ENCODE data around the gene LMO4.

Gene LMO4

DNA sequence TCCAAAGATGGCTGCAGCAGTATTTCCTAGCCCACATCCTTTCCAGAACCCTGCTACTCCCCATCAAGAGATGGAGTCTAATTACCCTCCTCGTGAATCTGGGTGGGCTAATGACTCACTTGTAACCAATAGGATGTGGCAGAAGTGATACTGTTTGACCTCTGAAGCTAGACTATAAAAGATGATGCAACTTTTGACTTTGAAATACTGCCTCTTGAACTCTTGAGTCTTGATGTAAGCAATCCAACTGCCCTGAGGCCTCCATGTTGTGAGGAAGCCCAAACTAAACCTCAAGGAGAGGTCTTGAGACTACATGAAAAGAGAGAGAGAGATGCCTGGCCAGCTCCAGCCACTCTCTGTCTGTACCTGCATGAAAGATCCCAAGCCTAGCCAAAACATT lies 29.5 kb downstream of the LMO4 start:
- no peak for DNase-seq (ENCODE audit: low read depth)

DNA sequence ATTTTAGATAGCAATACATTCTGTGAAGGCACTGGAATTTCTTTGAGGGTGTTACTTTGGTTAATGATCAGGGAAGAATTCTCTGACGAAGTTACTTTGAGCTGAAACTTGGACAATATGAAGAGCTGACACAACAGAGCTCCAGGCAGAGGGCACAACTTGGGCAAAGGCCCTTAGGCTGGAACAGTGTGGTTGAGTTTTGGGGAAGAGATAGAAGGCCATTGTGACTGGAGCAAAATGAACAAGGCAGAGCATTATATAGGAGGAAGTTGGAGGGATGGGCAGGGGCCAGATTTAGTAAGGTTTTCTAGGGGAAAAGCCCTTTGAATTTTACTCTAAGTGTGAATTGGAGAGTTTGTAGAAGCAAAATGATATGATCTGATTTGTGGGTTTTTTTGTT lies 30.9 kb downstream of the LMO4 start:
- no peak for DNase-seq (ENCODE audit: low read depth)

DNA sequence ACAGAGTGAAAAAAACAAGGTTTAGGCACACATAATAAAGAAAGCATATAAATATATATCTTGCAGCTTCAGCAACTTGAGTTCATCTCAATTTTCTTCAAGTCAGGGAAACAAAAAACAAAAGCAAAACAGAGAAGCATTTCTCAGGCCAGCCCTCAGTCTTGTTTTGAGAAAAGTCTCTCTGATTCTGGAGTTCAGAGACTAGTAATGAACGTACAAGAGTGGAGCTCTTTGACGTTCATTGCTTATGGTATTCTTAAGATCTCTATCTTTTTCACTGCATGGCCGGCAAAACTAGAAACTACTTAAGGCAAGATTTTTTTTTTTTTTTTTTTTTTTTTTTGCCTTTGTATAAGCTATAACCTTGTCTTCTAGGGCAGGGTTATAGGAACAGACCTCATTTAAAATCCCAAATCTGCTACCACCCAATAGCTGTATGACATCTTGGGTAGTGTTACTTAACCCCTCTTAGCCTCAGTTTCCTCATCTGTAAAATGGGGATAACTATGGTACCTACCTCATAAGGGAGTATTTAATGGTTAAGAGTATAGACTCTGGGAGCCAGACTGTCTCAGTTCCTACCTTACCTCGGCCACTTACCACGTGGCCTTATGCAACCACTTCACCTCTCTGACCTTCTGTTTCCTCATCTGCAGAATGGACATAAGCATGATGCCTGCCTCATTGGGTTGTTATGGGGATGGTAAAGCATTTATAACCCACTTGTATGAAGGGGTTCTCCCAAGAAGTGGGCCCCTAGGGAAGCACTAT lies 33.6 kb downstream of the LMO4 start:
- DNase-seq (ENCODE audit: low read depth), result no peak

DNA sequence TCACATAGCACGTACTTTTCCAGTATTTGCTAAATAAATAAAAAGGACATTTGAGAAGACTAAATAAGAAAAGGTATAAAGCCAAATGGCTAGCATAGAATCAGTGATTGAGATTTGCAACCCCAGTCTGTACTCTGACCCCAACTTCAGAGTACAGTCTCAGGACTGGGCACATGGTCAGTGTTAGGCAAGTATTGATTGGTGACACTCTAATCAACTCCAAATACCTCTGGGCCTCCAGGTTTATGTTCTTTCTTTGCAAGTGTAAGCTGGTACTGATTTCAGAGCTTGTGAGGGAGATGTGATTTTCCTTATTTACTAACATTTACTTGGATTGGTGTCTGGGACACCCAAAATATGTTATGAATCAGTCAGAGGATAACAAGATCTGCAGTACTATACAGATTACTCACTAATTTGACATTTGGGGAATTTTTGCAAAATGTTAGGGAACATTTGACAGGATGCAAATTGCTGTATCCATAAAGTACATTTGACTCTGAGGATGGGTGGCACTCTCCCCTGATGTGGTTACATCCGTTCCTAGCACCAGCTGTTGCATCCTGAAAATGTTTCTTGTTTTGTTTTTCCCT lies 34.2 kb downstream of the LMO4 start:
- no peak for DNase-seq (ENCODE audit: low read depth)

DNA sequence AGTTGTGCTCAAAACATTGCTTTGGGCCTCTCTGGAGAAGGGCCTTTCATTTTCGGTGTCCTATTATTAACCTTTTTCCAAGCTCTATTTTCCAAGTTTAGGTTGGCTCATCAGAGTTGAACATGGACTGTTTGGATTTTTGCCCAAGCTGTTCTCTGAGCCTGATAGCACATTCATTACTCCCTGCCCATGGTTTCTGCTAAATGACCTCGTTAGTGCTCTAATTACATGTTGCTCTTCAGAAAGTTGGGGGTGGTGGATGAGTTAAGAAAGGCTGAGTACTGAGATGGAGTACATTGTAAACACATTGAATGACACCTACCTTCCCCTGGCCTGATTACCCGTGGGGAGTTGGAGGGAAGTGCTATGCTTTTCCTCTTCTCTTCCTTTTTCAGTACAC lies 38.9 kb downstream of the LMO4 start:
- DNase-seq (ENCODE audit: low read depth), result no peak

DNA sequence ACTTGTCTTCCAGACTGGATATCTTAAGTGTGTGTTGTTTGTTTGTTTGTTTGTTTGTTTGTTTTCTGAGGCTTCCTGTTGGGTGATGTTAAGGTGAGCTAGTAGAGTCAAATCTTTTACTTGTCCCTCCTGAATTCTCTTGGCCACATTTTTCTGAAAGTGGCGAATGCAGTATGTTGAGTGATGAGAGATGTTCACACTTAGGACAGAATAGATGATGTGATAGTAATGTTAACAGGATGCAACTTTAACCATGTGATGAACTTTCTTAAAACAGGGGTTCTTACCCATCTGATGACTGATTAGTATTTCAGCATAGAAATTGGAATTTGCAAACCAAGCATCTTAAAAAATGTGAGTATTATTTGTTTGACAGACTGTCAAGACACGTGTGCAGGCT lies 40.2 kb downstream of the LMO4 start:
- no peak for DNase-seq (ENCODE audit: low read depth)

DNA sequence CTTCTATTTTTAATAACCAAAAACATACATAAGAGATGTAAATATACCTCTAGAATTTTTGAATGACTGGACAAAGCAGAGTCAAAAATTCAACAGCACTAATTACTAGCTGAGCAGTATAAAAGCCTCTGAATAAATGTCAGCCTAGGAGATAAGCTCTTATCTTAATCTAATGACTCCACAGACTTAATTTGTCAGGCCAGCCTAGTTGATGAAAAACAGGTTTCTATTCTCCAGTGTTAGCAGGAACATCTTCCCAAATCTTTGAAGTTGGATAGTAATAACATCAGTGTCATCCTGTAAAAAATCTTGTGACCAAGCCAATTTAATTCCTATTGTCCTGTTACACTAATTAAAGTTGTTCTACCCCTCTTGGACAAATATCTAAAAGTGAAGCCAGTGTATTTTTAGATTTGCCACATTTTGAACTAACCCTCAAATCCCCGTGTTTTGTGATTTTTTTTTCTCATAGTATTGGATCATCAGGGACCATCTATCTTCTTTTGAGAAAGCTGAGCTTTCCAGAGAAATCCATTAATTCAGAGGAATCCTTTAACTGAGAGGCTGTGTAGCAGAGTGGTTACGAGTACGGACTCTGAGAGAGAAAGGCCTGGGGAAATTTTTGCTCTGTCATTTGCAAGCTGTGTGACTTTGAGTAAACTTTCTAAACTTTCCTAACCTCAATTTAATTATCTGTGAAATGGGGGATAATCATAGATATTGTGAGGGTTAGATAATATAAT lies 41.2 kb downstream of the LMO4 start:
- DNase-seq (ENCODE audit: low read depth), result no peak

DNA sequence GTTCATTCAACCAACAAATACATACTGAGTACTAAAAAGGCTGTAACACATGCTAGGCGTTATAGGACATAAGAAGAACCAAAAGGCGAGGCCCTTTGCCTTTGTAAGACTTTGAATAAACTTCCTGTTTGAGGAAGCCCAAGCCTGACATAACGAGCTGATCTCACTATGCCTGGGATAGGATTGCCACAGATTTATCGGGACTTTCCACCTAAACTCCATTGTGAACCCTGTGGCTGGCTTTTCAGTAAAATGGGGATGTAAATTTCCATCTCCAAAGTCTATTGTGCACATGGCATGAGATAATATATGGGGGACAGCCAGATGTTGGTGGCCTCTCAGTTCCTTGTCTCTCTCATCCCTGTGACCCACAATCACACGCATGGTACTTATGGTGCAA lies 41.9 kb downstream of the LMO4 start:
- no peak for DNase-seq (ENCODE audit: low read depth)

DNA sequence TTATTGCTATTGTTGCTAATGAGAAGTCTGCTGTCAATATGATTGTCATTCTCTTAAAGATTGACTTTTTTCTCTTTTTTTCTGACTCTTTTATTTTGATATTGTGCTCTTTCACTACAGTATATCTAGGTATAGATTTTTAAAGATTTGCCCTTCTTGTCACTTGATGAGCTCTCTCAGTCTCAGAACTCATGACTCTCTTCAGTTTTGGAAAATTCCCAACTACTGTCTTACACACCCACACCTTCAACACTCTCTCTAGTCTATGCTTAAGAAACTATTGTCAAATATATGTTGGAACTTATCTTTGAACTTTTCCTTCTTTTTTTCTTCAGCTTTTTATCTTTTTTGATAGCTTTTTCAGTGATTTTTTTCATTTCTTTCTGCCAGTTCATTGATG lies 50.6 kb downstream of the LMO4 start:
- DNase-seq (ENCODE audit: low read depth), result no peak

DNA sequence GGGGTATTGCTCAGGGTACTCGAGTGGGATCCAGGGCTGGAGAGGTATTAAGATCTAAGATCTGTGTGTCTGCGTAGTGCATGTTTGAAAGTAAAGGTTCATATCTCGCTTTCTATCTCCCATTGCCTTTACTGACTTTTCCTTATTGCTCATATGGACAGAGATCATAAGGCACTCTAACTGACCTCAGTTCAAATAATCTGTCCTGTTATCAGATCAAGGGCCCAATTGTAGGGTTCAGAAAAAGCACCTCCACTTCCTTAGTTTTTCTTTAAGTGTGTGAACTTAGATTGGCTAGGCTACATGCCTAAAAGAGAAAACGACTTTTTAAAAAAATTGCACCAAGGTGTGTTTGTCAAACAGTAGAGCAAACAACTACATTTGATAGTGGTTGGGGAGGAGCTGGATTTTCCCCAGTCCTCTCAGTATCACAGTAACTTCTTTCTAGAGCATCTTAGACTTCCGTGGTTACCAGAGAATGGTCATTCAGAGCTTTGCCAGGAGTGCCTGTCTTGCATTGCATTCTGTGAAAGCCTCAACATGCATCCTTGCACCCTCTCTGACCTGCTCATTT lies 57.6 kb downstream of the LMO4 start:
- DNase-seq (ENCODE audit: low read depth), result no peak

DNA sequence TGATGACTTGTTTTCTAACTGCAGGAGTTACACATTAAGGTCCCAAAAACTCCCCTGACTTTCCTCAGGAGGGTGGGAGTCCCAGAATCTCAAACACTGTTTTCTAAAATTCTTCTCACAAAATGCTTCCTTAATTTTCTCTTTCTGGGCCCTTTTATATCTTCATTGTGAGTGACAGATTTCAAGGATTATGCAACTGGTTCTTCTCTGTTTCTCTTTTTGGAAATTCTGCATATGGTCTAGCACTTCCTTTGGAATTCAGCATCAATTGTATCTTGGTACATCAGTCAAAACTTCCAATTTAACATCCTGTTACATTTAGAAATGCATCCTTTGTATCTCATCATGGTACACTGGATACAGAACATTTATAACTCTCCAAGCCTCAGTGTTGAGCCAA lies 59.7 kb downstream of the LMO4 start:
- DNase-seq (ENCODE audit: low read depth), result no peak

DNA sequence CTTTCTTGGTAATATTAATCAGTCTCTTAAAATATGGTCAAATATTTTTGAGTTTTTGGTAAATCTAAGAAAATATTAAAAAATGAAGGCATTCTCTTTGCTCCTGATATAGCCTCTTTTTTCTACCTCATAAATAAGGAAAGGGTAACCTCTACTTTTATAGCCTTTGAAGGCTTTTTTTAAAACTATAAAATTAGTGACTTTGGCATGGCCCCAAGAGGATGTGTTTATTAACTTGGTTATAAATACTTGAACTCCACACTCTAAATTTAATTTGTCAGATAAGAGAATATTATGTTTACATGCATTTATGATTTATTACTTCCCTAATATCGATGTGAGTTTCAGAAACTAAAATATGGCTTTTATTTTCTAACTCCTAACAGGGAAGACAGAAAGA lies 60.3 kb downstream of the LMO4 start:
- no peak for DNase-seq (ENCODE audit: low read depth)

DNA sequence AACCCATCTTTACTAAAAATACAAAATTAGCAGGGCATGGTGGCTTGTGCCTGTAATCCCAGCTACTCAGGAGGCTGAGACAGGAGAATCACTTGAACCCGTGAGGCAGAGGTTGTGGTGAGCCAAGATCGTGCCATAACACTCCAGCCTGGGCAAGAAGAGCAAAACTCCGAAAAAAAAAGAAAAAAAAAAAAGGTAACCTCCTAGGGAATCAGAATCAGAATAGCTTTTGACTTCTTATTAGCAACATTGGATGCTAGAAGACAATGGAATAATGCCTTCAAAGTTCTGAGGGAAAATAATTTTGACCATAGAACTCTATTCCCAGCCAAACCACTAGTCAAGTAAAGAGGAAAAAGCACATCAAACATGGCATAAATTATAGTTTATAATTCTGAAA lies 60.9 kb downstream of the LMO4 start:
- no peak for DNase-seq (ENCODE audit: low read depth)

DNA sequence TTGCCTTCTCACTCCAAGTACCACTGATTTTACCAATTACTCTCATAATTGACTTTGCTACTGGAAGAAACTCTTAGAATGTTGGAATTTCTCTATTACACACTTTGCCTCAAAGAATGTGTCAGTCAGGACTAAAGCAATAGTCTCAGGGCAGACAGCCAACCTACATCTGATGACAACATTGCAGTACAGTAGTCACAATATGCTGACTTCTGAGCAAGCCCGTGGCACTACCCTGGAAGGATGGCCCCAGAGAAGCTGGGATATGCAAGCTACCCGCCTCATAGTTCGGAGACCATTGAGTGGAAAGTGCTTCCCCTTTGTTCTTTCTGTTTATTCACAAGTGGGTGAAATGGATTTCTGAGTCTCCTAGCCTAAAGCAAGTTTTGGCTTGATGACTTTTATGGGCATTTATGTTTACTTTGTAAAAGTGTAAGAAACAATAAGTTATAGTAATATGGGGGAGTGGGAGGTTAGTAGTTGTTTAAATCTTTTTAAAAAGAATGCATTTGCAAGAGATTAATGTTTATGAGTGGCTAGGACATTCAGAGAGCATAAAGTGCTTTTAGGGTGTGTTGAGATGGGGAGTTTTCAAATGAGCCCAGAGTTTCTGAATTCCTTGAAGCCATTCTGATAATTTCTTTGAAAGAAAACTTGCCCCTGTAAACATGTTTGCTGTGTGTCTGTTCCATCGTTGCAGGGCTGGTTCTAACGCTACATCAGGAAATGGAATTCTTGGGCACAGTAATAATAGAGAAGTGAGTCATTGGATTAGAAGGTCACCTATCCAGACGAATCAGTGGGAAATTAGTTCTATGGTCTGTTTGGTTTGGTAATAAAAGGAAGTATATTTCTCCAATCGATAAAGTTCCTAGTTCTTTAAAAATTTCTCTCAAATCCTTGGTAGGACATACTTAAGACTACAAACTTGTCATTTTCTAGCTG lies 63.8 kb downstream of the LMO4 start:
- no peak for DNase-seq (ENCODE audit: low read depth)

DNA sequence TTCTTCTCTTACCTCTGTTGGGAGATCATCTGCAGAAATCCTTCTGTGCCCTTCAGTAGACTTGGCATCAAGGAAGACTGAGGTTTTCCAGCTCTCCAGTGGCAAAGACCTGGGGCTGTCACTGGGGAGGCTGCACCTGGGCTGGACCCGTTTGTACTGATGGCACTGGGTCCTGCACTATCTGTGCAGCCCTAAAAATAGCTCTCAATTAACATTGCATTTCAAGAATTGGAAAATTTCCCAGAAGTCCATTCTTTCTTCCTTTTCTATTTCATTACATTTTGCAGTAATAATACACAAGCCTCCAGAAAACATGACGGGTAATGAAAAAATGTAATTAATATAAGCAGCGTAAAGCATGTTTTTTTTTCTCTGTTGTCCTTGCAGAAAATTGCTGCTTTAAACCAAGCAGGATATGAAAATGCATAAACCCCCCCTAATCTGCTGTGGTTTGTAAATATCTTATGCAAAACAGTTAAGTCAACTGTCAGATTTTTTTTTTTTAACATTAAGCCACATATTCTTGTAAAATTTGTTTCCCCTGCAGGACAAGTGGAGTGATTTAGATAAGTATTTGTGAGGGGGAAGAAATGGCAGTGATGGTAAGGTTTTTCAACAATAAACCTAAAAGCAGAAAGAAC lies 64.9 kb downstream of the LMO4 start:
- DNase-seq (ENCODE audit: low read depth), result no peak

DNA sequence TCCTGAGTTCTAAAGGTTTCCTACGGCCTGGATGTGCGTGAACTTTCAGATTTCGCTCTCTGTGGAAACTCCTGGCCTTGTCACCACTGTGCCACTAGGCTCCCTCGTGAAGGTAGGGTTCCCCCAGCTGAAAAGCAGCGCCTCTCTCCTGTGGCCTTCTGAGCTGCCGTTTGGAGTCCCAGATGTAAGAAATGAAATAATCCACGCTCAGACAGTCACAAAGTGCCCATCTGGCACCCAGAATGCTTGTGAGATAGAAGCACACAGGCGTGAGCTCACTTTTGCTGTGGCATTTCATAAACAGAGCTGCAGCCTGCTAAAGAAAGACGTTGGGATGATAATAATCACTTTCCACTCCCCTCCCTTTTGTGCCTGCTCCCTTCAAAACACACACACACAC lies 65.8 kb downstream of the LMO4 start:
- DNase-seq (ENCODE audit: low read depth), result no peak

DNA sequence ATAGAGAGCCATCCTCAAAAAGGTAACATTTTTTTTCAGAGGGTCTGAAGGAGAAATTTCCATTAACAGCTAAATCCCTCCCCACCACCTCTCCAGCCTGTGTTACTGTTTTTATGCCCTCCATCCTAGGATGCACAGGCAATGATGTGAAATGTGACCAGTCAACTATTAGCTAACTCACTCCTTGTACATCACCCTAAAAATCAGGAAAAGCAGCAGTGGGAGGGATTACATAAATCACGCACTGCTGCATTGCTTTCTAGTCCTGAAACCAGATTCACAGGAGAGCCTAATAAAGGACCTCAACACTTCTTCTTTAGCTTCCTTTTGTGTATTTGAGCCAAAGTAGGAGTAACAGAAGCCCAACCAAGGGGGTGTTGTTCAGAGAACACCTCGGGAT lies 66.3 kb downstream of the LMO4 start:
- no peak for DNase-seq (ENCODE audit: low read depth)
